KMS-11 (cell line): ENCODE results near the gene ZBED1.
"Not testable (repeated sequence)": the region's sequence is repeated elsewhere in the genome, so short reads cannot be mapped to it uniquely, and the experiment has no call there.

ENCODE experiments used
- H2AFZ ChIP-seq: fragments of 200-600 bp; sonication (generic); 2 replicates; pipeline ENCODE4 v1.6.1; 2016; ENCODE audit warnings: antibody characterized with exemption, mixed run types, low read depth
- H3K27ac ChIP-seq: fragments of 200-600 bp; sonication (generic); 2 replicates; pipeline ENCODE4 v1.6.1; 2016; ENCODE audit warnings: mild to moderate bottlenecking, mixed run types
- H3K27me3 ChIP-seq: fragments of 200-600 bp; sonication (generic); 2 replicates; pipeline ENCODE4 v1.6.1; 2017; ENCODE audit warnings: mild to moderate bottlenecking, low read depth, mixed run types, moderate library complexity; ENCODE audit not compliant: insufficient read depth
- H3K36me3 ChIP-seq: fragments of 200-600 bp; sonication (generic); 2 replicates; pipeline ENCODE4 v1.6.1; 2017; ENCODE audit warnings: mild to moderate bottlenecking, mixed run types; ENCODE audit not compliant: insufficient read depth
- H3K4me1 ChIP-seq: fragments of 200-600 bp; sonication (generic); 2 replicates; pipeline ENCODE4 v1.6.1; 2016; ENCODE audit warnings: mild to moderate bottlenecking, low read depth, mixed run types; ENCODE audit not compliant: poor library complexity, severe bottlenecking
- H3K4me2 ChIP-seq: fragments of 200-600 bp; sonication (generic); 2 replicates; pipeline ENCODE4 v1.7.0; 2016; ENCODE audit warnings: mild to moderate bottlenecking, mixed run types
- H3K4me3 ChIP-seq: fragments of 200-600 bp; sonication (generic); IDR thresholded peaks from 2 replicates; pipeline ENCODE4 v1.6.1; 2017; ENCODE audit warnings: low read depth, low read length, mixed read lengths; ENCODE audit not compliant: insufficient read depth
- H3K79me2 ChIP-seq: fragments of 200-600 bp; sonication (generic); 2 replicates; pipeline ENCODE4 v1.6.1; 2016; ENCODE audit warnings: low read depth, mixed run types; ENCODE audit not compliant: insufficient read depth
- H3K9ac ChIP-seq: fragments of 200-600 bp; sonication (generic); 2 replicates; pipeline ENCODE4 v1.6.1; 2016; ENCODE audit warnings: mild to moderate bottlenecking, mixed run types
- H4K20me1 ChIP-seq: fragments of 200-600 bp; sonication (generic); 2 replicates; pipeline ENCODE4 v1.6.1; 2016; ENCODE audit warnings: mild to moderate bottlenecking, mixed run types; ENCODE audit not compliant: insufficient read depth
- TF ChIP-seq, protein P1 (sequence below): fragments of 200-600 bp; sonication (generic); conservative IDR thresholded peaks from 2 replicates; pipeline ENCODE4 v1.6.1; 2017; ENCODE audit warnings: low read depth, mild to moderate bottlenecking, antibody characterized with exemption, low read length, moderate library complexity, mixed read lengths

The ZBED1 gene

GRCh38 chrX:2458309-2458708 is 42.5 kb downstream of the ZBED1 start:
- H3K79me2 ChIP-seq: no peaks in the 10 kb centered on the region
- H4K20me1 ChIP-seq: no peaks in the 10 kb centered on the region
- no peaks in the 10 kb centered on the region for H3K4me1 ChIP-seq
- no peak overlapping the region for H3K27ac ChIP-seq
- no peak overlapping the region for H3K4me2 ChIP-seq
- H3K4me3 ChIP-seq: no peak overlapping the region
- no peak overlapping the region for H3K9ac ChIP-seq
- H3K27me3 ChIP-seq: no peaks in the 10 kb centered on the region
- H3K36me3 ChIP-seq: no peaks in the 10 kb centered on the region
- TF ChIP-seq, protein P1, sequence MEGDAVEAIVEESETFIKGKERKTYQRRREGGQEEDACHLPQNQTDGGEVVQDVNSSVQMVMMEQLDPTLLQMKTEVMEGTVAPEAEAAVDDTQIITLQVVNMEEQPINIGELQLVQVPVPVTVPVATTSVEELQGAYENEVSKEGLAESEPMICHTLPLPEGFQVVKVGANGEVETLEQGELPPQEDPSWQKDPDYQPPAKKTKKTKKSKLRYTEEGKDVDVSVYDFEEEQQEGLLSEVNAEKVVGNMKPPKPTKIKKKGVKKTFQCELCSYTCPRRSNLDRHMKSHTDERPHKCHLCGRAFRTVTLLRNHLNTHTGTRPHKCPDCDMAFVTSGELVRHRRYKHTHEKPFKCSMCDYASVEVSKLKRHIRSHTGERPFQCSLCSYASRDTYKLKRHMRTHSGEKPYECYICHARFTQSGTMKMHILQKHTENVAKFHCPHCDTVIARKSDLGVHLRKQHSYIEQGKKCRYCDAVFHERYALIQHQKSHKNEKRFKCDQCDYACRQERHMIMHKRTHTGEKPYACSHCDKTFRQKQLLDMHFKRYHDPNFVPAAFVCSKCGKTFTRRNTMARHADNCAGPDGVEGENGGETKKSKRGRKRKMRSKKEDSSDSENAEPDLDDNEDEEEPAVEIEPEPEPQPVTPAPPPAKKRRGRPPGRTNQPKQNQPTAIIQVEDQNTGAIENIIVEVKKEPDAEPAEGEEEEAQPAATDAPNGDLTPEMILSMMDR: no peak
- no peak overlapping the region for H2AFZ ChIP-seq

- no peaks in the 10 kb centered on the region for H3K79me2 ChIP-seq
- no peaks in the 10 kb centered on the region for H3K36me3 ChIP-seq
- H3K4me2 ChIP-seq: no peak overlapping the region
- no peak overlapping the region for H3K9ac ChIP-seq
- H4K20me1 ChIP-seq: no peaks in the 10 kb centered on the region
- no peak overlapping the region for H3K27ac ChIP-seq
- no peak overlapping the region for H2AFZ ChIP-seq
- H3K4me3 ChIP-seq: no peak overlapping the region
- no peaks in the 10 kb centered on the region for H3K4me1 ChIP-seq
- TF ChIP-seq, protein P1: no peak
- H3K27me3 ChIP-seq: no peaks in the 10 kb centered on the region
These were observed 43.3 kb downstream of the ZBED1 start for GRCh38 chrX:2457289-2458133.

- not testable (repeated sequence) for H3K27me3 ChIP-seq, H3K4me2 ChIP-seq, H3K79me2 ChIP-seq, H3K36me3 ChIP-seq, H3K9ac ChIP-seq, H3K4me3 ChIP-seq, H3K27ac ChIP-seq, H2AFZ ChIP-seq, H3K4me1 ChIP-seq, H4K20me1 ChIP-seq
These were observed 44.7 kb downstream of the ZBED1 start for GRCh38 chrX:2456091-2456490.

- H3K27me3 ChIP-seq, H3K27ac ChIP-seq, H3K9ac ChIP-seq, H3K4me3 ChIP-seq, H3K4me2 ChIP-seq, H3K36me3 ChIP-seq, H2AFZ ChIP-seq, H3K79me2 ChIP-seq, H4K20me1 ChIP-seq, H3K4me1 ChIP-seq: not testable (repeated sequence)
These were observed 46.2 kb downstream of the ZBED1 start for GRCh38 chrX:2454620-2455019.

- no peaks in the 10 kb centered on the region for H3K36me3 ChIP-seq
- H3K27ac ChIP-seq: no peak overlapping the region
- no peak overlapping the region for H3K4me3 ChIP-seq
- H4K20me1 ChIP-seq: no peaks in the 10 kb centered on the region
- no peak overlapping the region for H2AFZ ChIP-seq
- no peaks in the 10 kb centered on the region for H3K4me1 ChIP-seq
- no peaks in the 10 kb centered on the region for H3K27me3 ChIP-seq
- TF ChIP-seq, protein P1: no peak
- no peak overlapping the region for H3K9ac ChIP-seq
- no peaks in the 10 kb centered on the region for H3K79me2 ChIP-seq
- H3K4me2 ChIP-seq: no peak overlapping the region
These were observed 48.0 kb downstream of the ZBED1 start for GRCh38 chrX:2452799-2453198.
